Activated naive CD8-positive, alpha-beta T cell treated with anti-CD3 and anti-CD28 coated beads for 36 hours (primary cell): ENCODE data around the gene WASF2. TPM values are rescaled to one million over a fixed set of nuclear protein-coding genes. Genes with fewer than 3 reads are reported as not detected.
"Not testable (repeated sequence)": the region's sequence is repeated elsewhere in the genome, so short reads cannot be mapped to it uniquely, and the experiment has no call there.

Experiments
- DNase-seq: peaks from one replicate; pipeline ENCODE4 v3.0.0; 2021
- H3K27ac Mint-ChIP-seq: one replicate; pipeline ENCODE4 v1.8.0; 2022; ENCODE audit warnings: mild to moderate bottlenecking, moderate library complexity, mixed read lengths
- H3K27me3 Mint-ChIP-seq: one replicate; pipeline ENCODE4 v1.8.0; 2022; ENCODE audit warnings: mild to moderate bottlenecking, mixed read lengths
- H3K36me3 Mint-ChIP-seq: one replicate; pipeline ENCODE4 v1.8.0; 2021; ENCODE audit warnings: mild to moderate bottlenecking, mixed read lengths
- H3K4me1 Mint-ChIP-seq: one replicate; pipeline ENCODE4 v1.8.0; 2021; ENCODE audit warnings: mixed read lengths
- H3K4me3 Mint-ChIP-seq: one replicate; pipeline ENCODE4 v1.8.0; 2022; ENCODE audit warnings: mild to moderate bottlenecking, moderate library complexity, mixed read lengths
- H3K9me3 Mint-ChIP-seq: one replicate; pipeline ENCODE4 v1.8.0; 2022; ENCODE audit warnings: mixed read lengths
- total RNA-seq, 2 experiments: library from RNA; stranded (reverse); gene quantifications; one replicate each; pipeline ENCODE4 v1.2.3, GENCODE V29; 2021

The WASF2 gene
- total RNA-seq, 2 experiments from 2014 or later = 103 TPM

DNA sequence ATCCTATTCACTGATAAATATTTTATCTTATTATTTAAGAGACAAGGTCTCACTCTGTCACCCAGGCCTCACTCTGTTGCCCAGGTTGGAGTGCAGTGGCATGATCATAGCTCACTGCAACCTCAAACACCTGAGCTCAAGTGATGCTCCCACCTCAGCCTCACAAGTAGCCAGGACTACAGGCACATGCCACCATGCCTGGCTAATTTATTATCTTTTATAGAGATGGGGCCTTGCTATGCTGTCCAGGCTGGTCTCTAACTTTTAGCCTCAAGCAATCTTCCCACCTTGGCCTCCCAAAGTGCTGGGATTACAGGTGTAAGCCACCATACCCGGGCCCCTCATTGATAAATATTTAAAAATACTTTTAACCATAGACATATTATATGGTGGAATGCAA lies 57.2 kb downstream of the WASF2 start:
- peaks cover 19% of the 10 kb centered on the region for H3K36me3 Mint-ChIP-seq
- not testable (repeated sequence) for H3K27me3 Mint-ChIP-seq, DNase-seq, H3K9me3 Mint-ChIP-seq, H3K27ac Mint-ChIP-seq, H3K4me3 Mint-ChIP-seq
- H3K4me1 Mint-ChIP-seq = peaks cover 82% of the 10 kb centered on the region

DNA sequence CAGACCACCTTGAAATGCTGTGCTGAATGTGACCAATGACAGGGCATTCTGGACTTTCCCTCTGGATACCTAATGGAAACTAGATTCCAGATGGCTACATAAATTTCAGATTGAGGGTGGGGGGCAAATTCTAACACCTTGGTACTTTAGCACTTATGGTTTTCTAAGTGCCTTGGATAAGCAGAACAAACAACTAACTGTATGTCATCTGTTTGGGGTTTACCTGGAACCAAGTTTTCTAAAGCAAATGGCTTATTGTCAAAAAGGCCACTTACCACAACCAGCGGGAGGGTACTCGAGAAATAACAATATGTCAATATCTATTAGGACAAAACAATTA lies 58.4 kb downstream of the WASF2 start:
- H3K4me1 Mint-ChIP-seq = peaks cover 83% of the 10 kb centered on the region
- no peak overlapping the region for H3K4me3 Mint-ChIP-seq
- H3K36me3 Mint-ChIP-seq = peaks cover 29% of the 10 kb centered on the region
- H3K9me3 Mint-ChIP-seq = no peaks in the 10 kb centered on the region
- no peaks in the 10 kb centered on the region for H3K27me3 Mint-ChIP-seq
- H3K27ac Mint-ChIP-seq = peak overlapping the region; percentile 71
- no peak for DNase-seq

DNA sequence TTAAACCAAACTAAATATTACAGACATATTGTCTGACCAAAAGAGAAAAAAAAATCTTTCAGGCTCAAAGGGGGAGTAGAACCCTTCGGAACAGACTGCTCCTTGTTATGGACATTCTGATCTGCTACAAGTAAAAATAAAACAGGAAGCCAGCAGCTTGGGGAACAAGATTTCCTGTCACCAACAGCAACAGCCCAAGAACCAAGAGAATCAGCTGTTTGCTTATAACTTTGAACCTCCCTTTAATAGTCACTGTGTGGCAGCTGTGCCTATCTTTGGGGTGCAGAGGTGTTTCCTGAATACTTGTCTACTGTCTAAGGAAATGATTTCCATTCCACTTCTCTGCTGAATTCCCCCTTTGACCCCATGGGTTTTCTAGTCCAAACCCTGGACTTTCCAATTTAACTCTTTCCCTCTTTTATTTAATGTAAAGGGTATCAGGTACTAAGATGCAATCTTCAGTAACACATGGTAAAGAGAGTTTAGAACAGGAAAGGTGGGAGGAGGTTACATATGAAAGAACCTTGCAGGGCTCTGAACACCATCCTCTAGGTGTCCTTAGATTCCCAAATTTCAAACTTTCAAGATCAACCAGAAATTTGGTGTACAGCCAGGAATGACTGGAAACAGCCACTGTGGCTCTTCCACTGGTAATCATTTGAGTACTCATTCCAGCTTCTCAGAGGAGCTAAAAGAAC lies 58.9 kb downstream of the WASF2 start:
- peak overlapping the region; percentile 75 for H3K27ac Mint-ChIP-seq
- H3K4me1 Mint-ChIP-seq = peaks cover 80% of the 10 kb centered on the region
- H3K36me3 Mint-ChIP-seq = peaks cover 29% of the 10 kb centered on the region
- no peaks in the 10 kb centered on the region for H3K27me3 Mint-ChIP-seq
- DNase-seq = no peak
- H3K9me3 Mint-ChIP-seq = no peaks in the 10 kb centered on the region
- peak overlapping the region; percentile 34 for H3K4me3 Mint-ChIP-seq

DNA sequence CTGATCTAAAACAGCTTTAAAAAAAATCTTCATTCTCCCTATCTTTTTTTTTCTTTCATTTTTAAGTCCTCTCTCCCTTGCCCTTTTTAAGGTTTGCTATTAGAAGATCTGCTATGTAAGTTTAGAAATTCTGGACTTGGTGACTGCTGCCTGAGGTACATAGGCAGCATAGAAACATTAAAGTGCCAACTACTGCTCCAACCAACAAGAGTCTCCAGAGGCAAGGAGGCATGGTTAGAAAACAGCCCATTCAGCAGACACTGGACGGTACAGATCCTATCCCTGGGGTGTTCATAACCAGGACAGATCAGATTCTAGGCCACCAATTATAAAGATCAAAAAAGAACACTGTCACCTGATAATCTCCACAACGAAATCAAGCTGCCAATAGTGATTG lies 60.9 kb downstream of the WASF2 start:
- H3K4me1 Mint-ChIP-seq = peaks cover 73% of the 10 kb centered on the region
- no peak for DNase-seq
- H3K27me3 Mint-ChIP-seq = no peaks in the 10 kb centered on the region
- H3K27ac Mint-ChIP-seq = peak overlapping the region; percentile 77
- peaks cover 30% of the 10 kb centered on the region for H3K36me3 Mint-ChIP-seq
- H3K4me3 Mint-ChIP-seq = peak overlapping the region; percentile 80
- H3K9me3 Mint-ChIP-seq = no peaks in the 10 kb centered on the region

DNA sequence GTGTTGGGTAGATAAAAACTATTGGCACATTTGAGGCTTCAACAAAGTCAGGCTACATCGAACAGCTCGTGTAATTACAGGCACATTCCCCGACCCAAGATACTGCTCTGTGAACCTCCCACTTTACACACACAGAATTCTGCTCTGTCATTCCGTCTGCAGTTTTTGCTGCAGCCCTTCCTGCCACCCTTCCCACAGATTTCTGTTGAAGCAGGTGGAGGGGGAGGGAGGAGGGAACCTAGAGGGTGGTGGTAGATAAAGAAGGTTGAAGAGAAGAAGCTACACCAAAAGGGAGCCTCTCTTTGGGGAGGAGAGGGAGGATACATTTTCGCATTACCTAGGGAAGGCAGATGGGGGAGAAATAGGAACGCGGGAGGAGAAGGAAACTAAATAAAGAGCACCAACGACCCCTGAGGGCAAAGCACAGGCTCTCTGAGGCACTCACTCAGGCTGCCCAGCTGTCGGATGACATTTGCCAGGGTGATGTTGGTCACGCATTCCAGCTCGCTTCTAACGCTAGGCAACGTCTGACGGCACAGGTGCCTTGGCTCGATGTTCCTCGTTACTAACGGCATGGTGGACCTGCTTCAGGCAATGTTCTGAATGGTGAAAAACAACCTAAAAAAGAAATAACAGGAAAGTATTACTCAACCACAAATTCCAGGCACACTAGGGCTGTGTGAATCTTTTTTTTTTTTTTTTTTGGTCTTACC lies 61.5 kb downstream of the WASF2 start:
- peaks cover 27% of the 10 kb centered on the region for H3K36me3 Mint-ChIP-seq
- no peak for DNase-seq

DNA sequence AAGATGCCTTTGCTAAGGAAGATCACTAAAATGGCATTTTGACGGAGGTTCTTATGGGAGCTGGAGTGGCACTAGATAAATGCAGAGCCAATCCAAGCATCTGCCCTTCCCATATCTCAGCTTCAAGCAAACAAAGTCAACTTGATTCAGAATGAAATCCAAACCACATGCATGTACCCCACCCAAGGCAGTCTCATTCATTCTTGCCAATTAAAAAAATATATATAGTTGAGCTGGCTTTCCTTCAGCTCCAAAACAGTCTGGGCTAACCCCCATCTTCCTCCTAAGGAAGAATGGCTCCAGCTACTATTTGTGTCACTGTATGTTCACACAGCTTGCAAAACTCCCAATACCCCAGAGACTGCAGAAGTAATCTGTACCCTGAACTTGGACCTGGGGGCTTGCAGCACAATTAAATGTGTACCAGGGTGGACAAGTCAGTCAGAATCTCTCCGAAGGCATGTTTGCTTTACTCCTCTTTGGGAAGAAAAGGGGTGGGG lies 62.1 kb downstream of the WASF2 start:
- DNase-seq = no peak
- H3K9me3 Mint-ChIP-seq = no peaks in the 10 kb centered on the region
- peak overlapping the region; percentile 77 for H3K27ac Mint-ChIP-seq
- peaks cover 27% of the 10 kb centered on the region for H3K36me3 Mint-ChIP-seq
- H3K4me3 Mint-ChIP-seq = peak overlapping the region; percentile 80
- H3K27me3 Mint-ChIP-seq = no peaks in the 10 kb centered on the region
- peaks cover 70% of the 10 kb centered on the region for H3K4me1 Mint-ChIP-seq

More for the DNA sequence above, 61.5 kb downstream of the WASF2 start:
- Mint-ChIP-seq H3K4me3 (peak overlapping the region; percentile 80), H3K4me1 (peaks cover 73% of the 10 kb centered on the region), H3K27me3 (no peaks in the 10 kb centered on the region), H3K9me3 (no peaks in the 10 kb centered on the region), H3K27ac (peak overlapping the region; percentile 77)

DNA sequence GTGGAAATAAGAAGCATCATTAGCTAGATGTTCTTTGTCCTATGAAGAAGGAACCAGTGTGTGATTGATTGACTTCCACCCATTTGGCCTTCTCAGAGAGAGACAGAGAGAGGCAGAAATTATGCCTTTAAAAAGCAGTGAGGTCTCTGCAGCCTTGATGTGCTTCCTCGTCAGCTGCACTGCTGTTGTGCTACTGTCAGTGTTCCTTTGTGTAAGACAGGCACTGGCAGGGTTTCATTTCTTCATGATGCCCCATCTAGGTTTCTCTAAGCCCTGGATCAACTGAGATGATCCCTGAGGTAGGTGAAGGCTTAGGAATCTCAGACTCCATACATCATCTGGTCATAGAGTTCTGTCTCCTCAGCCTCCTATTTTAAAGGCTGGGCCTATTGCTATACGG lies 62.6 kb downstream of the WASF2 start:
- peak overlapping the region; percentile 54 for H3K27ac Mint-ChIP-seq
- H3K9me3 Mint-ChIP-seq = no peaks in the 10 kb centered on the region
- H3K4me3 Mint-ChIP-seq = peak overlapping the region; percentile 26
- H3K27me3 Mint-ChIP-seq = no peaks in the 10 kb centered on the region
- peaks cover 73% of the 10 kb centered on the region for H3K4me1 Mint-ChIP-seq
- H3K36me3 Mint-ChIP-seq = peaks cover 29% of the 10 kb centered on the region
- no peak for DNase-seq

DNA sequence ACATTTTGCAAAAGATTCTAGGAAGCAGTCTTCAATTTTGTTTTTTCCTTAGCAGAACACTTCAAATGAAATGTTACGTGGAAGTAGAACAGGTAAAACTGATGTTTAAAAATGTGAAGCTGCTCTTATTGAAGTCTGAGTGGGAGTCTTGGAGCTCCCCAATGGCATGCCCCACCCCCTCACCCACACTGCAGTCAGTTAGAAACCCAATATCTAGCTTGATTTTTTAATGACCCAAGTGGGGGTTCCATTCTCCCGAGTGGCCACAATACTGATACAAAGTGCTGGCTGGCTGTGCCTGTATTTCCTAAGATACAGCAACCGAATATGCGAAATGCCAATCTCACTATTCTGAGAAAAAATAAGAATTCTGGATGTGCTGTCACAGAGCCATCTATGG lies 66.3 kb downstream of the WASF2 start:
- no peak overlapping the region for H3K4me3 Mint-ChIP-seq

DNA sequence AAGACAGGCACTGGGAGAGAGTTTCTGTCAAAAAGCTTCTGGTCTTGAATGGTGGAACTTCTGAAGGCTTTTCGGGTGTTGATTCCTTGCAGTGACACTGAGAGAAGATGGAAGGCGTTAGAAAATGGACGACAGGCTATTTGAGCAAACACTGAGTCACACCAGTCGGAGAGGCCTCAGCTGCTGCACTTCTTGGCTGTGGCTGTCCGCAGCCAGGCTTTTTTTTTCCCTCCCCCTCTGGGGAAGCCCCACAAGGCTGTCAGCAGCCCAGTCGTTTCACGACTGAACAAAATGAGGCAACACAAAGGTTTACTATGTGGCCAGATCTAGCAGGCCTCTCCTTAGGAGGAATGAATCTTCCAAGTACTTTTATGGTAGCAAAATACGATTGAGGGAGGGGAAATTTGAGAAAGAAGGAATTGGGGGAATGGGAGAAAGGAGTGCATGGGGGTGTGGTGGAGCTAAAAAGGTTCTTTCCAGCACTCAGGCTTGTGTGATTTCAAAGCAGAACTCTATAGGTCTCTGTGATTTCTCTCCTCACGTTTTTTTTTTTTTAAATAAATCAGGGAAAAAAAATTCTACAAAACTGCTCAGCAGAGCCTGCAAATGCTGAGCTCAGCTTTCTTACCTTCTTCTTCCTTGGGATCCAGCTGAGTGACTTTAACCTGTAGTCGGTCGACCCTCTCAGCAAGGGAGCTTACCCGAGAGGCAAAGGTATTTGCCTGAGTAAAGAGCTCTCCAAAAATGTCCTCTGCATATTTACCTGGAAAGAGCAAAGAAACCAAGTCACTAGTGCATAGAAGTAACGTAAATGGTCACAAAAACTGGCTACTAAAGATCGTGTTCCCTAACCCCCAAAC lies 71.4 kb downstream of the WASF2 start:
- no peak overlapping the region for H3K4me3 Mint-ChIP-seq
- peaks cover 26% of the 10 kb centered on the region for H3K36me3 Mint-ChIP-seq
- DNase-seq = peak; percentile 57

More for the DNA sequence above, 66.3 kb downstream of the WASF2 start:
- Mint-ChIP-seq H3K36me3 (peaks cover 37% of the 10 kb centered on the region), H3K27ac (peak overlapping the region; percentile 34), H3K27me3 (no peaks in the 10 kb centered on the region), H3K4me1 (peaks cover 62% of the 10 kb centered on the region), H3K9me3 (no peaks in the 10 kb centered on the region)
- no peak for DNase-seq

DNA sequence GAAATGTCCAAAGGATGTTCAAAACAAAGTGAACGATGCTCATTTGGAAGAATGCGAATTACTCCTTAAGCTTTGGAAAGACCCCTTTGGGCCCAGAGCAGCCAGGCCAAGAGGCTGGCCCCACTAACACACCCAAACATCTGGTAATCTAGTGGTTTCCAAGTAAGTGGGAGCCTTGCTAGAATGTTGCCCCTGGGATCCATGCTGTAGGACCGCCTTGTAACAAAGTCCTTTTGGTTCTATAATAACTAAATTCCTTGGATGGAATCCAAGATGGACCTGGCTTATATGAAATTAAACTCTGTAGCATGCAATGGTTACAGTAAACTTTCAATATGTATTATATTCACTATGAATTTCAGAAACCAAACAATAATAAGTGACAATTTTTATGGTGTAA lies 72.3 kb downstream of the WASF2 start:
- Mint-ChIP-seq H3K36me3 (peaks cover 25% of the 10 kb centered on the region), H3K4me3 (no peak overlapping the region), H3K27me3 (no peaks in the 10 kb centered on the region), H3K27ac (peak overlapping the region; percentile 75), H3K9me3 (no peaks in the 10 kb centered on the region), H3K4me1 (peaks cover 45% of the 10 kb centered on the region)
- no peak for DNase-seq

More for the DNA sequence above, 71.4 kb downstream of the WASF2 start:
- Mint-ChIP-seq H3K27me3 (no peaks in the 10 kb centered on the region), H3K27ac (peak overlapping the region; percentile 75), H3K4me1 (peaks cover 49% of the 10 kb centered on the region), H3K9me3 (no peaks in the 10 kb centered on the region)

DNA sequence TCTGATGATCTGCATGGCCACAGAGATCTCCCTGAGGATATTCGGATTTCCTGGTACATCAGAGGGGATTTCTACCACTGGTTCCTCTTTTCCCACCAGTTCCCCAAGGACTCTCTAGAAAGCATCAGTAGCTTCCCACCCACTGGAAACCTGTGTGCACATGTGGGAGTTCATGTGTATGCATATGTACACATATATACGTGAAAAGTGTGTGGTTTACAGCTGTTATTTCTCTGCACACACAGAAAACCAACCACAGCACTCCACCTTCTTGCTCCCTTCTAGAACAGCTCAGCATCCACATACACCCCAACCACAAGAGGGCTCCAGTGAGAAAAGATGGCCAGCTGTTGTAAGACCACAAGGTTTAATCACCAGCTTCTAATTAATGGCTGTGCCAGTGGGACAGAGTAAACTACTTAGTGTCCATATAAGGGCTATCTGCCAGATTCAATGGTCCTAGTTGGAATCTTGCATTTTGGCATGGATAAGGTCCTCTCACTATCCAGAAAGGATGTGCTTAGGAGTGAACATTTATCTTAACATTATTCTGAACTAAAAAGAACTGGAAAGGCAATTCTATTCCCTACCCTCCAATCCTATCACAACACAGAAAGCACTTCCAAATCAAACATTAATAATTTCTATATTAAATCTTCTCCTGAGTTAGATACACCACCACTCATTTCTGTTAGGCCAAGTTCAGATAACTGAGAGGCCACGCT lies 73.4 kb downstream of the WASF2 start:
- Mint-ChIP-seq H3K36me3 (peaks cover 24% of the 10 kb centered on the region), H3K27me3 (no peaks in the 10 kb centered on the region), H3K4me3 (no peak overlapping the region), H3K4me1 (peaks cover 36% of the 10 kb centered on the region), H3K27ac (peak overlapping the region; percentile 48), H3K9me3 (no peaks in the 10 kb centered on the region)
- DNase-seq = peak; percentile 58

DNA sequence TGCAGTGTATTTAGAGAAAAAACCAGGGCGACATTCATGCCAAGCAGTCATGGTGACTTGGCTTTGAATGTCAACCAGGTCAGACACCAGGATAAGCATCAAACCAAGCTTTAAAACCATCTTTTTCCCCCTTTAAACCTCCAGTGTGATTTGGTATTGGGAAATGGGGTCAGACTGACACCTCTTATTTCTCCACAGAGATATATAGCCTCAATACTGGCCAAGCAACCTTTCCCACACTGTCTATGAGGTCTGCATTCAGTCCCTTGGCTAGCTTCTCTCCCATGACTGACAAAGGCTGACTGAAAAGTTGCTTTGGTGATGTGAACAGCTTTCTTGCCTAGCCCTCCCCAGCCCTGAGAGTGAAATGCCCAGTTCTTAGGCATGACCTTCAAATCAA lies 75.9 kb downstream of the WASF2 start:
- Mint-ChIP-seq H3K4me3 (no peak overlapping the region), H3K4me1 (peaks cover 27% of the 10 kb centered on the region), H3K27ac (no peak overlapping the region), H3K27me3 (no peaks in the 10 kb centered on the region), H3K9me3 (no peaks in the 10 kb centered on the region), H3K36me3 (peaks cover 27% of the 10 kb centered on the region)
- DNase-seq = no peak

DNA sequence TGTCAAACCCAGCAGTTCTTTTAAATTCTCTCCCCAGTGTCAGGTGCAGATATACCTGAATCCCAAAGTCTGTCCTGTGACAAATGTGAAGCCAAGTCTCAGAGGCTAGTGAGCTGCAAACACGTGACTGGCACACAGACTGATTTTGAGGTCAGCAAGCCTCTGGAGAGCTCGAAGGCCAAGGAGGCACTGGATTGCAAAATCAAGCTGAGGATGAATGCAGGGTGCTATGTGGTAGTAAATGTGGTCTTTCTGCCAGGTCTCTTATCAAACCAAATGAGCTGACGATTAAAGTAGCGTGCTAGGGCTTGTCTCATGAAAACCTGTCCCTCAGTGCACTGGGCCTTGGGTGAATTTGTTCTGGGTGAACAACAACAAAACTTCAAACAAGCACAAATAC lies 77.0 kb downstream of the WASF2 start:
- Mint-ChIP-seq H3K27ac (peak overlapping the region; percentile 4), H3K27me3 (no peaks in the 10 kb centered on the region), H3K36me3 (peaks cover 28% of the 10 kb centered on the region), H3K4me1 (peaks cover 16% of the 10 kb centered on the region), H3K4me3 (no peak overlapping the region), H3K9me3 (no peaks in the 10 kb centered on the region)
- no peak for DNase-seq

DNA sequence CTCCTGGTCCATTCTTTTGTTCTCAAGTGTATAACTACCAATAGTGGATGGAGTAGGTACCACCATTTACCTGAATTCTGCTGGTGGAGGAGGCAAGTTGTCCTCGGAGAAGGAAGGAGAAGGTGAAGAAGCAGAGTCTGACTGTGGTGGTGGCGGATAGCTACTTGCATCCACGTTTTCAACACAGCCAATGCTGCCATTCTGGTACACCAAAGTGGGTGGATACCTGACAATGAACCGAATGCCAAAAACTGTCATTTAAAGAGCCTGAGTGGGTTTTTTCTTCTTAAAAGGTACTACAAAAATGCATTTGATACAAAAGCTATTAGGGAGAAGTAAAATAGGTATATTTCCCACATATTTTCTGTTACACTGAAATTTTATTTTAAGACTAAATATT lies 77.5 kb downstream of the WASF2 start:
- peaks cover 15% of the 10 kb centered on the region for H3K4me1 Mint-ChIP-seq
- H3K27me3 Mint-ChIP-seq = no peaks in the 10 kb centered on the region
- H3K9me3 Mint-ChIP-seq = no peaks in the 10 kb centered on the region
- no peak overlapping the region for H3K27ac Mint-ChIP-seq
- no peak for DNase-seq
- no peak overlapping the region for H3K4me3 Mint-ChIP-seq
- H3K36me3 Mint-ChIP-seq = peaks cover 28% of the 10 kb centered on the region
